K562 (cell line): ENCODE measurements around the gene CYP2D6.
"Not testable (repeated sequence)": the region's sequence is repeated elsewhere in the genome, so short reads cannot be mapped to it uniquely, and the experiment has no call there.

ENCODE experiments used
- ARHGAP35 ChIP-seq: fragments of 450-650 bp; IDR thresholded peaks from 2 replicates; pipeline ENCODE4 v1.6.1; 2018; ENCODE audit not compliant: partially characterized antibody
- CEBPB ChIP-seq: fragments of 450-650 bp; IDR thresholded peaks from 2 replicates; pipeline ENCODE4 v1.6.1; 2016; ENCODE audit warnings: missing genetic modification characterization, missing compliant biosample characterization
- CTCF ChIP-seq, 3 experiments: IDR thresholded peaks in 2 of 3; conservative IDR thresholded peaks in 1 of 3; 2 replicates each; pipeline ENCODE4 v1.5.1; 2011 to 2012; ENCODE audit warnings: low read length in 3 of 3, mild to moderate bottlenecking in 3 of 3, control low read depth in 2 of 3, improper control_type of control experiment in 1 of 3, inconsistent platforms in 1 of 3, low read depth in 1 of 3, mixed read lengths in 1 of 3, moderate library complexity in 1 of 3; ENCODE audit not compliant: insufficient read depth in 2 of 3
- EGR1 ChIP-seq: fragments of 450-650 bp; conservative IDR thresholded peaks from 2 replicates; pipeline ENCODE4 v1.6.1; 2017; ENCODE audit warnings: mild to moderate bottlenecking
- PHTF2 ChIP-seq: fragments of 250-450 bp; sonication (Bioruptor Pico); IDR thresholded peaks from 2 replicates; pipeline ENCODE4 v1.5.0; 2021; ENCODE audit warnings: mild to moderate bottlenecking
- POLR2A ChIP-seq: fragments of 450-650 bp; conservative IDR thresholded peaks from 2 replicates; pipeline ENCODE4 v1.6.1; 2016
- POLR2AphosphoS5 ChIP-seq: IDR thresholded peaks from 2 replicates; pipeline ENCODE4 v1.6.1; 2011; ENCODE audit warnings: mild to moderate bottlenecking, low read depth, low read length, moderate library complexity; ENCODE audit not compliant: control insufficient read depth, insufficient read depth
- RAD21 ChIP-seq, 2 experiments: fragments of 250-450 bp in 1 of 2; fragments of 450-650 bp in 1 of 2; sonication (Bioruptor Pico) in 1 of 2; formaldehyde crosslinking in 1 of 2; IDR thresholded peaks in 1 of 2; conservative IDR thresholded peaks in 1 of 2; 2 replicates each; pipeline versions ENCODE4 v1.4.0 to v1.8.0; 2020 to 2022; ENCODE audit warnings: mild to moderate bottlenecking in 2 of 2, moderate library complexity in 1 of 2
- RCOR1 ChIP-seq, 2 experiments: IDR thresholded peaks; 2 replicates each; pipeline ENCODE4 v1.6.1; 2012; ENCODE audit warnings: low read depth in 2 of 2, low read length in 2 of 2, borderline replicate concordance in 1 of 2, improper control_type of control experiment in 1 of 2
- XRCC3 ChIP-seq: fragments of 450-650 bp; IDR thresholded peaks from 2 replicates; pipeline ENCODE4 v1.6.1; 2017; ENCODE audit warnings: mild to moderate bottlenecking, moderate library complexity
- ZC3H4 ChIP-seq: sonication (generic); formaldehyde crosslinking; IDR thresholded peaks from 2 replicates; pipeline ENCODE4 v1.9.0; 2021; ENCODE audit warnings: missing genetic modification reagents, borderline replicate concordance
- ZNF282 ChIP-seq: sonication (generic); formaldehyde crosslinking; IDR thresholded peaks from 2 replicates; pipeline ENCODE4 v1.8.1; 2023; ENCODE audit warnings: missing genetic modification reagents
- TF ChIP-seq, protein P1 (sequence below): IDR thresholded peaks from 2 replicates; pipeline ENCODE4 v1.6.1; 2016; ENCODE audit warnings: missing genetic modification characterization, missing compliant biosample characterization
- TF ChIP-seq, protein P2 (sequence below): fragments of 150-350 bp; conservative IDR thresholded peaks from 2 replicates; pipeline ENCODE4 v1.6.1; 2014; ENCODE audit warnings: low read length

- TF ChIP-seq, protein P1, sequence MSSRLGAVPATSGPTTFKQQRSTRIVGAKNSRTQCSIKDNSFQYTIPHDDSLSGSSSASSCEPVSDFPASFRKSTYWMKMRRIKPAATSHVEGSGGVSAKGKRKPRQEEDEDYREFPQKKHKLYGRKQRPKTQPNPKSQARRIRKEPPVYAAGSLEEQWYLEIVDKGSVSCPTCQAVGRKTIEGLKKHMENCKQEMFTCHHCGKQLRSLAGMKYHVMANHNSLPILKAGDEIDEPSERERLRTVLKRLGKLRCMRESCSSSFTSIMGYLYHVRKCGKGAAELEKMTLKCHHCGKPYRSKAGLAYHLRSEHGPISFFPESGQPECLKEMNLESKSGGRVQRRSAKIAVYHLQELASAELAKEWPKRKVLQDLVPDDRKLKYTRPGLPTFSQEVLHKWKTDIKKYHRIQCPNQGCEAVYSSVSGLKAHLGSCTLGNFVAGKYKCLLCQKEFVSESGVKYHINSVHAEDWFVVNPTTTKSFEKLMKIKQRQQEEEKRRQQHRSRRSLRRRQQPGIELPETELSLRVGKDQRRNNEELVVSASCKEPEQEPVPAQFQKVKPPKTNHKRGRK (tag) = not testable (repeated sequence)
- not testable (repeated sequence) for TF ChIP-seq EGR1; CEBPB (tag); PHTF2 (CRISPR knock-in tag); CTCF (IDR thresholded peaks at IDR 0.05 in 2 of 3, conservative IDR thresholded peaks at IDR 0.05 in 1 of 3; ENCODE audit: insufficient read depth in 2 of 3, low read depth in 1 of 3, low read length in 3 of 3); ARHGAP35; RAD21 (CRISPR knock-in tag; conservative IDR thresholded peaks at IDR 0.05 in 1 of 2, IDR thresholded peaks at IDR 0.05 in 1 of 2); RCOR1 (IDR thresholded peaks at IDR 0.05; ENCODE audit: borderline replicate concordance in 1 of 2, low read depth in 2 of 2, low read length in 2 of 2); ZC3H4 (CRISPR knock-in tag); POLR2A; ZNF282; XRCC3; POLR2AphosphoS5
- TF ChIP-seq, protein P2, sequence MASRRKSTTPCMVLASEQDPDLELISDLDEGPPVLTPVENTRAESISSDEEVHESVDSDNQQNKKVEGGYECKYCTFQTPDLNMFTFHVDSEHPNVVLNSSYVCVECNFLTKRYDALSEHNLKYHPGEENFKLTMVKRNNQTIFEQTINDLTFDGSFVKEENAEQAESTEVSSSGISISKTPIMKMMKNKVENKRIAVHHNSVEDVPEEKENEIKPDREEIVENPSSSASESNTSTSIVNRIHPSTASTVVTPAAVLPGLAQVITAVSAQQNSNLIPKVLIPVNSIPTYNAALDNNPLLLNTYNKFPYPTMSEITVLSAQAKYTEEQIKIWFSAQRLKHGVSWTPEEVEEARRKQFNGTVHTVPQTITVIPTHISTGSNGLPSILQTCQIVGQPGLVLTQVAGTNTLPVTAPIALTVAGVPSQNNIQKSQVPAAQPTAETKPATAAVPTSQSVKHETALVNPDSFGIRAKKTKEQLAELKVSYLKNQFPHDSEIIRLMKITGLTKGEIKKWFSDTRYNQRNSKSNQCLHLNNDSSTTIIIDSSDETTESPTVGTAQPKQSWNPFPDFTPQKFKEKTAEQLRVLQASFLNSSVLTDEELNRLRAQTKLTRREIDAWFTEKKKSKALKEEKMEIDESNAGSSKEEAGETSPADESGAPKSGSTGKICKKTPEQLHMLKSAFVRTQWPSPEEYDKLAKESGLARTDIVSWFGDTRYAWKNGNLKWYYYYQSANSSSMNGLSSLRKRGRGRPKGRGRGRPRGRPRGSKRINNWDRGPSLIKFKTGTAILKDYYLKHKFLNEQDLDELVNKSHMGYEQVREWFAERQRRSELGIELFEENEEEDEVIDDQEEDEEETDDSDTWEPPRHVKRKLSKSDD = not testable (repeated sequence)
Measured at GRCh38 chr22:42115420-42115830, 15.2 kb downstream of the CYP2D6 start.
